NK-92 (cell line): Measurements from ENCODE around the gene OR2AG2.
"Not testable (repeated sequence)": the region's sequence is repeated elsewhere in the genome, so short reads cannot be mapped to it uniquely, and the experiment has no call there.

ENCODE experiments used
- DNase-seq: peaks from one replicate; lab custom pipeline; 2025; ENCODE audit not compliant: unreplicated experiment; lab: John Stamatoyannopoulos, UW

Gene OR2AG2, protein sequence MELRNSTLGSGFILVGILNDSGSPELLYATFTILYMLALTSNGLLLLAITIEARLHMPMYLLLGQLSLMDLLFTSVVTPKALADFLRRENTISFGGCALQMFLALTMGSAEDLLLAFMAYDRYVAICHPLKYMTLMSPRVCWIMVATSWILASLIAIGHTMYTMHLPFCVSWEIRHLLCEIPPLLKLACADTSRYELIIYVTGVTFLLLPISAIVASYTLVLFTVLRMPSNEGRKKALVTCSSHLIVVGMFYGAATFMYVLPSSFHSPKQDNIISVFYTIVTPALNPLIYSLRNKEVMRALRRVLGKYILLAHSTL

DNA sequence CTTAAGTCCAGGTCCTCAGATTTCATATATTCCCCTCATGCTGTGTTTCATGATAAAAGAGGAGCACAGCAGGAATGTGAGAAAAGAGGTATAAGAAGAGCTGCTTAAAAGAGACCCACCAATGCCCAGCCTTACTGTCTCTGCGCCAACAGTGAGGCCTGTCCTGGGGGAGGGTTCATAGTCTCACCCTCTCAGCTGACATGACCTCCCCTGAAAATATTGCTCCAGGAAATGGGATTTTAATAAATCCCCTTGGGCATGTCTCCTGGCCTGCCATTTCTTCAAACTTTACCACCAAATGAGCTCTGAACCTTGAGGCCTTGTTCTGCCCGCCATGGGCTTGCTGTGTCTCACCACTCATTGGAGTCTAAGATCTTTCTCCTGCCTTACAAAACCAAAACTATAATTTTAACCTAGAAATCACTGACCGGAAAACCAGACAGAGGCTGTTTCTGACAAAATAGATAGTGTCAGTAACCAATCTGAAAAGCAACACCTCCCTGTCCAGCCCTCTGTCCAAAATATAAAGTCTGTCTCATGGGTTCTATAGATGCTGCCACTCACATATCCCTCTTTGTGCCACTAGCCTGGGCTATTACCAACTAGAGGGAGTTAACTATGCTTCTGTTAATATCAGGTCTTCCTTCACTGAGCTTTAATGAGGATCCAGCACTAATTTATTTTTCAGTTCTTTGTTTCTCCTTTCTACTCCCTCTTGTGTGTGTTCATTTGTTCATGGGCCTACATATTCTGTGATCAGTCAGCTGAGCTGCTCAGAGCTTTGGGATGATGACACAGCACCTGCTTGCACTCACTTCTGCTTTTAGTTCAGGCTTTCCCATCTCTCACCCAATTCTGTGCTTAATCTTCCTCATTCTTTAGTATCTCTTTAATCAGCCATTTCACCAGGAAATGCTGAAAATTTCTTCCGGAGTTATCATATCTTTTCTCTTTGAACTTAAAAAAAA lies at the start of gene OR2AG2:
TSS of gene OR2AG2 (minus strand) at position 51 of the 968 bp plus-strand sequence. CDS start 3,019 bp downstream, outside the sequence.
- no peak for DNase-seq

DNA sequence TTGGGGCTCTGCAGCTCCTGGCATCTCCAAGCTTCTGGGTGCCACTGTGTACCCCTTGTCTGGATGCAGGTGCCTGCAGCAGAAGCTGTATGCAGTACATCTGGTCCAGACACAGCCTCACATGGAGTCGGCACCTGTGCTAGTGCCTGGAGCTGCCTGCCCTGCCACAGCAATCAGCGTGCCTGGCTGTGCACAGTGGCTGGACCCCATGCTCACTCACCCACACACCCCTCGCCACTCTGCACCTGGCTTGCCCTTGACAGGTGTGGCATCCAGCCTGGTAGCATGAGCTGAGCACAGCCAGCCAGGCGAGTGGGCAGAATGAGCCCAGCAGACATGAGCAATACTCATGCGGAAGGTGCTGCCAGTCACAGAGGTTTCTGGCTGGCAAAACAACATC lies 47.2 kb upstream of the OR2AG2 start:
- no peak for DNase-seq

DNA sequence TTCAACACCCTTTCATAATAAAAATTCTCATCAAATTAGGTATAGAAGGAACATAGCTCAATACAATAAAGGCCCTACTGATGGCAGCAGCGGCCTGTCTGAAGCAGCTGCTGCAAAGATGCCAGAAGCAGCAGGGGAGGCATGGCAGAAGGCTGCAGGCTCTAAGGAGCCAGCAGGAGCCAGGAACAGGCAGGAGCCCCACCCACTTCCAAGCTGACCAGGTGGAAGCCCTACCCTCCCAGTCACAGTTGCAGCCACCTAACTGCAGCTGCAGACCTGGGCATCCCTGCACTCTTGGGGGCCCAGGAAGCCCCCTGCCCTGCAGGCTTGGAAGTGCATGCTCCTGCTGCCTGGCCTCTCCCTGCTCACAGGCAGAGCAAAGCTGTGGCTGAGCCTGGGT lies 45.9 kb upstream of the OR2AG2 start:
- DNase-seq, result no peak

DNA sequence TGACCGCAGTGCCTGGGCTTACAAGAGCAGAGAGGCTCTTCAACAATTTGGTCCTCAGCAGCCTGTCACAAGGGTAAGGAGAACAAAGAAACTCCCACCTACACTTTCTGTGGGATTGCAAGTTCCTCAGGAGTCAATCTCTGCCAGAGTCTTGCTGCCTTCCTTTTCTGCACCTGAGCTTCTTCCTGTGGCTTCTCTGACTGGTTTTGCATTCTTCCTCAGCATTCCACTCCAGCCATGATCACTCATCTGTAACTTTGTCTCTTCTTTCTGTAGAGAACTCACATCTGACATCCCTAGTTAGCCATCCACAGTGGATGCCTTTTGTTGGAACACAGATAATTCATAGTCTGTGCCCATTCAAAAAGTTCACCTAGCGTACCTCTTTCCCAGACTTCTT lies 41.9 kb upstream of the OR2AG2 start:
- DNase-seq, result no peak

DNA sequence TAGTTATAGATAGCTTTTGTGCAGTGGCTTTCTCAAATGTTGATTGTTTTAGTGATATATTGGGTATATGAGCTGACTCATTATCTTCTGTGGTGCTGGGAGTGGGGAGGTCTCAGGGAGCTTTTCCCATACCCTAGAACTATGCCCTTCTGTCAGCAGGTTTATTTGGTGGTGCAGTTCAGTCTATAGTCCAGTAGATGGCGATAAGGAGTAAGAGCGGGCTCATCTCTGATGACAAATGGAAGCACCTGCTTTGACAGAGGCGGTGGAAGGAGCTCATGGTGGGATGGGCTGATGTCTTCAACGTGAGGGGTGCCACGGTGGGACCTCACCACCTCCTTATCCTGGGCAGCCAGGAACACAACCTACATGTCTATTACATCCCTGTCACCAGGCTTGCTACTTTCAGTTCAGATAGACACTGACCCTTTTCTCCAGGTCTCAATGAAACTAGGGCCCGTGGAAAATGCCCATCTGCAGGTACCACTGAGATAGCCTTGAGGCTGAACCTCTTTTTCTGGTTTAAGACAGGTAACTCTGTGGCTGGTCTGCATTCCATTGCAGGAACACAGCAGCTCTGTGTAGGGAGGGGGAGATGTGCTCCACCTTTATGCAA lies 40.7 kb upstream of the OR2AG2 start:
- no peak for DNase-seq

DNA sequence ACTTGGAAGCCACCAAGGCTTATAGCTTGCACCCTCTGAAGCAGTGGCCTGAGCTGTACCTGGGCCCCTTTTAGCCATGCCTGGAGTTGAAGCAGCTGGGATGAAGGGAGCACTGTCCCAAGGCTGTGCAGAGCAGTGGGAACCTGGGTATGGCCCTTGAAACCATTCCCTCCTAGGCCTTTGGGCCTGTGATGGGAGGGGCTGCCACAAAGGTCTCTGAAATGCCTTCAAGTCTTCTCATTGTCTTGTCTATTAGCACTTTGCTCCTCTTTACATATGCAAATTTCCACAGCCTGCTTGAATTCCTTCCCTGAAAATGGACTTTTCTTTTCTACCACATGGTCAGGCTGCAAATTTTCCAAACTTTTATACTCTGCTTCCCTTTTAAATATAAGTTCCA lies 29.3 kb upstream of the OR2AG2 start:
- DNase-seq, result not testable (repeated sequence)

DNA sequence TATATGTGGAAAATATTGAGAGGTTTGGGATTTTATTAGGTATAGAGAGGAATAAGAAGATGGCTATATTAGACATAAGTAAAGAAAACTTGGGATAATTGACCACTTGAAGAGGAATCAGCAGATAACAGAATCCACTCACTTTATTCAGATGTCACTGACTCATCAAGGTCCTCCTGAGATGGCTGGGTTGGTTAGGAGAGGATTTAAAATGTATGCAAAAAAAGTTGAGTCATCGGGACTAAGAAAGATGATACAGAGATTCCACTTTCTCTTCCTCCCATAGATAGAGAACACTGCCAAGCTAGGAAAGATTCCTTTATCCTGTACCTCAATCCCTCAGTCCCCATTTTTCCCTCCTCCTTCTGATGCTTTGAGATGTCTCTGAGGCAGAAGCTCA lies 27.6 kb upstream of the OR2AG2 start, which contains the start of gene OR6A2:
TSS of gene OR6A2 (minus strand) at position 288 of the 400 bp plus-strand sequence. CDS start 3,981 bp downstream, outside the sequence.
- DNase-seq, result no peak

DNA sequence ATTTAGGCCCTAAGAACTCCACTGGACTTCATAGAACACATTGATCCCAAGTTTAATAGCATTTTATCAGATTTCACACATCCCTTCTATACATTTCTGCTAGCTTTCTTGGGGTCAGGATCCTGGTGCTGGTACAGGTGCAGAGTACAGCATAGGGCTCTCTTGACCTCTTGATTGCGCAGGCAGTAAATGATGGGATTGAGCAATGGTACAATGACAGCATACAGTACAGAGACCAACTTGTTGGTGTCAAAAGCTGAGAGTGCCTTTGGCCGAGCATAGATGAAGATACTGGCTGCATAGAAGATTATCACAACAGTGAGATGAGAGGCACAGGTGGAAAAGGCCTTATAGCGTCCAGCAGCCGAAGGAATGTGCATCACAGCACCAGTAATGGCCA lies 22.9 kb upstream of the OR2AG2 start:
- no peak for DNase-seq

DNA sequence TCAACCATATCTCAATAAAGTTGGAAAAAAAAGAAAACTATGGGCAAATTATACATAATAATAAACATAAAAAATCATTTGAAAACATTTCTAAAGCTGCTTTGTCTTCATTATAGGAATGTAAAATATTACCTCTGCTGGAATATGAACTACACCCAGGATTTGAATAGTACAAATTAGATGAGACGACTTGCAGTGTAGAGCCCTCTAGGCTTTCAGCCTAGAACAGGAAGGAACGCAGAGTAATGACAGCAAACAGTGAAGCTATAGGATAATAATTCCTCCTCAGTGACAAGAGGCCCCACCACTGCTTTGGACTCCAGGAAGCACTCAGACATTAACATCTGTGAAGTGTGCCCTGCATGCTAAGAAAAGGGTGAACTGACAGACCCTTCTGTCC lies 18.8 kb upstream of the OR2AG2 start:
- no peak for DNase-seq

DNA sequence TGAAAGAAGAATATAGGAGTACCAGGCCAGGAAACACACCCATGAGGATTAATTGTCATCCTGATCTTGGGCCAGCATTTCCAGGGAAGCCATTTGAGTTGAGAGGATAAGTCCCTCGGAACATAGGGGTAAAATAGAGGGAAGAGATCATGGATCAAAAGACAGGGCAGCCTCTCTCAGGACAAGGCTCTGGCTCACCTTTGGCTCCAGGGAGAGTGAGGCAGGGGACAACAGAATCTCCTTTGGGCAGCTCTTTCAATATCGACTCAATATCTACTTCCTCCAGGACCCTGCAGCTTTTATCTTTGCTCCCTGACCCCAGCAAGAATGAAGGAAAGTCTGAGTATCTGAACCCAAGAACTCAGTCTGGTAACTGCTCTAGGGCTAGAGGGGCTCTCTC lies 10.9 kb upstream of the OR2AG2 start, which contains the start of gene OR2AG1:
TSS of gene OR2AG1 (plus strand) at position 301 of the 400 bp plus-strand sequence. CDS start 2,018 bp downstream, outside the sequence.
- no peak for DNase-seq

DNA sequence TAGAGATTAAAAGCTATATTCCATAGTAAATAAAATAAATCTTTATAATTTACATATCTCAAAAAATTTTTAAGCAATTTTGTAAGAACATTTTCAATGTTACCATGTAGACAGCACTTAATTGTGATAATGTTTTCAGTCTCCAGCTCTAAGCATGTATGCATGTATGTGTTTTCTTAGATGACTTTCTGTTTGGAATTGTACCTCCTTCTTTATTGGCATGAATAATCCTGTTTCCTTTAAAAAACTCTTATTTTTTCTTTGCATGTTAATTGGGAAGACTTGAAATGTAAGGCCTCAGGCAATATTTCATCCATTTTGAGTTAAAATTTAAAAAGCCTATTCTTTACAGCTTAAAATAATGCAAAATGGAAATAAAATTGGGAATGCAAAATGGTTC lies 9.1 kb upstream of the OR2AG2 start:
- DNase-seq, result no peak

DNA sequence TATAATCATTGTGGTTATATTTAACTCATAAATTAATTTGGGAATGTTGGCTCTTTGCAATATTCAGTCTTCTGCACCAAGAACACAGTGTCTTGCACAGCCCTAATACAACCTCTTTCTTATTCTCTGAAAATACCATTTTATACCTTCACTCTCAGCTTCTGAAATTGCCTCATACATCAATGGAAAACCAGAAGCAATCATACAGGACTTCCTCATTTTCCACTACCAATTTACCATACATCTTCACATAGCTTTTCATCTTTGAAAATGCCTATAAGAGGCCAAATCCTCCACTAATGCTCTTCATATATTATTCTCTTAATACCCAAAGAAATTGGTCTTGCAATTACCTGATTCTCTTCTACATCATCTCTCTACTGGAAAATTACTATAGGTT lies 6.7 kb upstream of the OR2AG2 start:
- DNase-seq, result no peak

DNA sequence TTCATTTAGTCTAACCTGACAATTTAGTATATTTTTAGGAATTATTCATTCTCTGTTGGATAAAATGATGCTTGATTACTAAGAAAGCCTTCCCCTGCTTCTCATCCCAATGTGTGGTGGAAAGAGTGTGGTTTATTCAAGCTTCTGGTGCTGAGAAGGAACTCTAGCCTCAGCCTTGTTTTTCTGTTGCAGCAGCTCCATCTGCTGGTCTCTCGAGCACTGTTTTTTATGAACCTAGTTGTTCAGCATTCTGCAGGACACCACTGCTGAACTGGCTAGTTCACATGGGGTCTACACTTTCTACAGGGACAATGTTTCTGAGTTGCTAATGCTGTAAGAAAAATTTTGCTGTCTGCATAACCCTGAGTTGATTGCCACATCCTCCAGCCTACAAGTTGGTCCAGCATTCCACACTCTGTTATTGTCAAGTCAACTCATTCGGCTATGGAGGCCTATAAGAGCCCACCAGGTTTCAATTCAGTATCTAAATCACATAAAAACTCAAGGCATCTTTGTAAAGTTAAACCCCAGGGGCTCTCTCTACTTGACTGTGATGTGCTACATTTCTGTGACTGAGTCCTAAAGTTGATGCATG lies 14.3 kb downstream of the OR2AG2 start:
- DNase-seq, result no peak

DNA sequence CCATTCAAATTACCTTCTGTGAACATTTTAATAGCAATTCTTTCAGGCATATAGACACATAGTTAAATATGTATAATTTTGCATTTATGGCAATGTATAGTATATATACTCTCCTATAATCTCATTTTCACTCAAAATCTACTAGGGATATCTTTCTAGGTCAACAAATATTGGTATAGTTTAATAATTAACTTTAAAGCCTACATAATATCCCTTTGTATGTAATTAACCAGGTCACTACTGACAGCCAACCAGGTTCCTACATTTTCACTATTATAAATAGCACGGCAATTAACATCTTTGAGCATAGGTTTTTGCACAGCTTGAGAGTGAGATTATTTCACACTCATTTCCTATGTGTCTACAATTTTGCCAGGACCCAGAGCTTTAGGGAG lies 15.8 kb downstream of the OR2AG2 start:
- no peak for DNase-seq

DNA sequence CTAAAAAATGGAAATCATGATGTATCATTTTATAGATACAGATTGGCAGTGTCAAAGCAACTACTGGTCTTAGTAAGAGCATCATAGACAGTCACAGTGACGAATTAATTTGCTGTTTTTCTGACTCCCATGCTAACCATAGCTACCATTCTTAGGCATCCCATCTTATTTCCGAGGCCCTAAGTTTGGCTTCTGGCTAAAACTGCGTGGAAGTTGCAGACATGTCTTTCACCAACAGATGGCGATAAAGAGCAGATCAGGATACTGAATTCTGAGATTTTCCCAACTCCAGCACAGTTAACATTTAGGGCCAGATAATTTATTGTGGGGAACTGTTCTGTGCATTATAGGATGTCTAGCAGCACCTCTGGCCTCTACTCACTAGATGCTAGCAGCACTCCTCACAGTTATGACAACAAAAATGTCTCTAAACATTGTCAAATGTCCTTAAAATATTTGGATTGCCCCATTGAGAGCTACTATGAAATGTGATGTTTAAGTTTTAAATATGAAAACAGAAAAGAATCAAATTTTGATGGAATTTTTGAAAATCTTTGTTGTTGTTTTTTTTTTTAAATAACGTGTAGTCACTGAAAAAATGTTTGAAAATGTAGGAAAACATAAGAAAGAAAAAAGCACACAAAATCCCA lies 16.3 kb downstream of the OR2AG2 start:
- DNase-seq, result no peak

DNA sequence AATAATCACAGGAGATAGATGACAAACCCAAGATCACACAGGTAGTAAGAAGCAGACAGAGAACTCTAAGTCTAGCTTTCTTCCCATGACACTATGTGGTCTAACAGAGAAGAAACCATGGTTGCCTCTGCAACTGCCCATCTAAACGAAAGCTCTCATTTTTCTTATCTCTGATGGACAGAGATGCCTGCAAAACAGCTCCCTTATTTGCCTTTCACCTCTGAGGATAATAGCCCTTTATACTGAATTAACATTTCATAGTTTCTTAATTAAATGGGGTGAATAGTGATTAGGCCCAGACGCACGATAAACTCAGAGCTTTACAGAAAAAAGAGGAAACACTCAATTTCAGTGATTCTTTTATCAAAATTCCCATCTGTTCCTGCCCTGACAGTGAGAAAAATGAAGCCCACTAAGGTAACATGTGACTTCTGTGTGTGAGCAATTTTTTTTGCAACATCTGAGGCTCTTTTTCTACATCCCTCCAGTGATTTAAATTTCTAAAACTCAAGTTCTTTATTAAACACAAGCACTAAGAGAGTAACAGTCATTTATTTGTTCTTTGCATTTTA lies 24.6 kb downstream of the OR2AG2 start:
- no peak for DNase-seq

DNA sequence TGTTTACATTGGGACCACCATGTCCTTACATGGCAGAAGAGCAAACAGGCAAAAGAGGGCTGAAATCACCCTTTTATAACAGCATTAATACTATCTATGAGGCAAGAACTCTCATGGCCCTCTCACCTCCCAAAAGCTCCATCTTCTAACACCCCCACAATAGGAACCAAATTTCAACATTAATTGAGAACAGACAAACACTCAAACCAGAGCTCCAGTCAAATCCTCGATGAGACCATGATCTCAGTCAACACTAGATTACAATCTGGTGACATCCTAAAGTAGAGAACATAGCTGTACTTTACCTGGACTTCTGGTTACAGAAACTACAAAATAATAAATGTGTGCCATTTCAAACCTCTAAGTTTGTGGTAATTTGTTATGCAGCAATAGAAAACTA lies 25.1 kb downstream of the OR2AG2 start:
- DNase-seq, result no peak

DNA sequence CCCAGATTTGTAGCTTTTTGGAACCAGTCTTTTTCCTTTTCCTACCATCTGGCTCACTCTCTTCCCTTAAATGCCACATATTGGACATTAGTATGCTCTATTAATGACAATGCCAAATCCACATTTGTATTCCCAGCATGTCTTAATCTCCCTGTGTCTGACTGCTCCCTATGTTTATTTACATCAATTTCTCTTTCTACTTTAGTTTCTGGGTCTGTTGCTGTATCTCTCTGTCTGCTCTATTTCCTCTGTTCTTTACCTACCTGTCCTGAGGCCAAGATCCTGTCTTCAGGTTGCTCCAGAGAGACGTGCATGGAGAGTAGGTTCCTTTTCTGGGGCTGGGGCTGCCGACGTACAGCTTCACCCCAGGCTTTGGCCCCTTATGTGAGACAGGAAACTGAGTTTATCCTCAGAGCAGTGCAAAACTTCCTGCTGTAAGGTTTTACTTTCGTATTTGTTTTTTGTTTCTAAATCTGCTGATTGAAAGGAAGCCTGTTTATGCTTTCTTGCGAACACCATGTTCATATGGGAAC lies 25.6 kb downstream of the OR2AG2 start:
- DNase-seq, result no peak

DNA sequence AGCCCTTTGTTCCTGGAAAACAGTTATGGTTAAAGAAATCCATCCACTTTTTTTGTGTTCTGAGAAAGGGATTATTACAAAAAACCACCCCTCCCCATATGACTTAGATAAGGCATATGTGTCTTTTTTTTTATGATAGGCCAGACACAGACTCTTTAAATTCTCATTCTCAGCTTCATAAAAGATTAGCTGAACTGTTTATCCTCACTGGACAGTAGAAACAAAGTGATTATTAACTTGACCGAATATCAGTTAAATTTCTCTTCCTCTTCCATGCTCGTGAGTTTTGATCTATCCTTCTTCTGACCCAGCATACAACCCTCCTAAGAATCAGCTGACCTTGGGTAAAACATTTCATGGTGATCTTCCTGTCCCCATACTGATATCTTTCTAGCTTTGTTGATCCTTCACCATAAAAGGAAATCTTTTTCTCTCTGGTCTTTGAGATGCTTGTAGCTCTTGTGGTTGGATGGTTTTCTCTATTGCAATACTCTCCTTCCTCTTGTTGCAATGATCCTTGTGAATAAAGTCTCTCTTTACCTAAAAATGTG lies 26.2 kb downstream of the OR2AG2 start:
- DNase-seq, result no peak

DNA sequence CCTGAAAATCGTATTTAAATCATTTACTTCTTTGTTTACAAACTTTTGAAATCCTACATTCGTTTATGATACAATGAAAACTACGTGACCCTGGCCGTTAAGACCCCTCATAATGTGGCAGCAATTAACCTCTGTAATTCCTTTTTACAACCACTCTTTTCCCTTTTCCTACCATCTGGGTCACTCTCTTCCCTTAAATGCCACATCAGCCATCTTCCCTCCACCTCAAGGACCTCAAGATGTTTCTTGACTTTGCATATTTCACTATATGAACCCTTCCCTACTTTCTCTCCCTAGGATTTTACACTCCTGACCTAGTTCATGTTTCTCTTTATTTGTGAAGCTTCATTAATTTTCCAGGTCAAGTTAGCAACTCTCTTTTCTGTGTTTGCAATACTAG lies 26.8 kb downstream of the OR2AG2 start:
- no peak for DNase-seq
